Lower lobe of right lung (tissue), 2 donors: ENCODE data around the gene DPT. TPM values are rescaled to one million over a fixed set of nuclear protein-coding genes. Genes with fewer than 3 reads are reported as not detected.
"Not testable (repeated sequence)": the region's sequence is repeated elsewhere in the genome, so short reads cannot be mapped to it uniquely, and the experiment has no call there.

Experiments
- ATAC-seq, 2 donors: fragments of 200-7000 bp; cut with Tn5 transposase; one replicate each; pipeline ENCODE4 v1.9.1; 2020 to 2022; ENCODE audit warnings: mild to moderate bottlenecking in 2 of 2, moderate library complexity in 2 of 2
- DNase-seq: peaks from one replicate; pipeline ENCODE4 v3.0.0-alpha.2; 2020
- H3K27ac ChIP-seq: fragments of 200-600 bp; one replicate; pipeline ENCODE4 v1.8.0; 2022
- H3K27me3 ChIP-seq: fragments of 200-600 bp; one replicate; pipeline ENCODE4 v1.8.0; 2022; ENCODE audit warnings: low read depth
- H3K36me3 ChIP-seq: fragments of 200-600 bp; one replicate; pipeline ENCODE4 v1.8.0; 2022; ENCODE audit warnings: mild to moderate bottlenecking
- H3K4me1 ChIP-seq: fragments of 200-600 bp; one replicate; pipeline ENCODE4 v1.8.0; 2022
- H3K4me3 ChIP-seq: fragments of 200-600 bp; one replicate; pipeline ENCODE4 v1.8.0; 2022; ENCODE audit warnings: mild to moderate bottlenecking
- H3K9me3 ChIP-seq: fragments of 200-600 bp; one replicate; pipeline ENCODE4 v1.8.0; 2022
- intact Hi-C: fragments of 100-400 bp; cut with DNase I; formaldehyde crosslinking; loops from one replicate; pipeline ENCODE4 v1.11.0; 2022
- total RNA-seq: library from RNA; stranded (reverse); fragmentation: NEBNext Ultra II Directional; extraction: Animal tissue kit (Norgen Biotek cat#: 25700); gene quantifications from one replicate; pipeline ENCODE4 v1.2.1, GENCODE V29; 2021
- TF ChIP-seq, protein P1 (sequence below): fragments of 200-600 bp; IDR thresholded peaks from one replicate; pipeline ENCODE4 v1.8.0; 2022; ENCODE audit warnings: antibody characterized with exemption, mild to moderate bottlenecking
- donor health status: DM: no; HTN: yes; CAD: no; lungs with severe emphysema.

Gene DPT
- total RNA-seq, 1 donor from 2014 or later: 18.6 TPM

DNA sequence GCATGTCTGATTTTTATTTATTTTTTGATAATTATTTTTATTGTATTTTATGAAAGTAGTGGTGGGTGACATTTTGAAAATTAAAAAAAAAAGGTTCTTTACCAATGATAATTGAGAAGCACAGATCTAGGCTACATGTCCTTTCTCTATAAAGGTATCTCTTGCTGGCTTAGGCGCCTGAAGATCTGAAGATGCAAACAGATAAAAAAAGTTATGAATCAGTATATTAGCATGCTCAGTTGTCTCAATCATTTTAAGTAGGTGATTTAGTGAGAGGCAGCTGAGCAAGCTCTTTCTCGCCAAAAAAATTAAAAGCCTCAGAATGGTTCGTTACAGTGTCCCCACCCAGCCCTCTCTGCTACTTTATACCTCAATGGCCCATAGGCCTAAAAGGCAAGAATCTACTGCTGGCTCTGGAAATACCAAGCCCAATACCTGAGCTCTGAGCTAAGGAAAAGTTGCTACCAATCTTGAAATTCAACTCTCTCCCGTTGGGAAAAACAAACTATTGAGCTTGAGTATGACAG is 42.2 kb upstream of the DPT start:
- Histone ChIP-seq H3K36me3 (no peaks in the 10 kb centered on the region), H3K27me3 (no peaks in the 10 kb centered on the region), H3K9me3 (no peaks in the 10 kb centered on the region), H3K4me1 (peaks cover 12% of the 10 kb centered on the region), H3K4me3 (no peak overlapping the region), H3K27ac (no peak overlapping the region)
- DNase-seq (no peak), ATAC-seq (no peak)
- intact Hi-C loops: no loop called here
- TF ChIP-seq, protein P1, sequence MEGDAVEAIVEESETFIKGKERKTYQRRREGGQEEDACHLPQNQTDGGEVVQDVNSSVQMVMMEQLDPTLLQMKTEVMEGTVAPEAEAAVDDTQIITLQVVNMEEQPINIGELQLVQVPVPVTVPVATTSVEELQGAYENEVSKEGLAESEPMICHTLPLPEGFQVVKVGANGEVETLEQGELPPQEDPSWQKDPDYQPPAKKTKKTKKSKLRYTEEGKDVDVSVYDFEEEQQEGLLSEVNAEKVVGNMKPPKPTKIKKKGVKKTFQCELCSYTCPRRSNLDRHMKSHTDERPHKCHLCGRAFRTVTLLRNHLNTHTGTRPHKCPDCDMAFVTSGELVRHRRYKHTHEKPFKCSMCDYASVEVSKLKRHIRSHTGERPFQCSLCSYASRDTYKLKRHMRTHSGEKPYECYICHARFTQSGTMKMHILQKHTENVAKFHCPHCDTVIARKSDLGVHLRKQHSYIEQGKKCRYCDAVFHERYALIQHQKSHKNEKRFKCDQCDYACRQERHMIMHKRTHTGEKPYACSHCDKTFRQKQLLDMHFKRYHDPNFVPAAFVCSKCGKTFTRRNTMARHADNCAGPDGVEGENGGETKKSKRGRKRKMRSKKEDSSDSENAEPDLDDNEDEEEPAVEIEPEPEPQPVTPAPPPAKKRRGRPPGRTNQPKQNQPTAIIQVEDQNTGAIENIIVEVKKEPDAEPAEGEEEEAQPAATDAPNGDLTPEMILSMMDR: no peak

DNA sequence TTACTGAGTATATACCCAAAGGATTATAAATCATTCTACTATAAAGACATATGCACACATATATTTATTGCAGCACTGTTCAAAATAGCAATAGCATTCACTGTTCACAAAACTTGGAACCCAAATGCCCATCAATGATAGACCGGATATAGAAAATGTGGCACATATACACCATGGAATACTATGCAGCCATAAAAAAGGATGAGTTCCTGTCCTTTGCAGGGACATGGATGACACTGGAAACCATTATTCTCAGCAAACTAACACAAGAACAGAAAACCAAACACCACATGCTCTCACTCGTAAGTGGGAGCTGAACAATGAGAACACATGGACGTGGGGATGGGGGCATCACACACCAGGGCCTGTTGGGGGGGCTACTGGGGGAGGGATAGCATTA is 40.9 kb upstream of the DPT start:
- H3K36me3 ChIP-seq, H3K27me3 ChIP-seq, DNase-seq, intact Hi-C loops, H3K4me3 ChIP-seq, ATAC-seq, H3K9me3 ChIP-seq, H3K27ac ChIP-seq: not testable (repeated sequence)
- H3K4me1 ChIP-seq: peaks cover 12% of the 10 kb centered on the region

DNA sequence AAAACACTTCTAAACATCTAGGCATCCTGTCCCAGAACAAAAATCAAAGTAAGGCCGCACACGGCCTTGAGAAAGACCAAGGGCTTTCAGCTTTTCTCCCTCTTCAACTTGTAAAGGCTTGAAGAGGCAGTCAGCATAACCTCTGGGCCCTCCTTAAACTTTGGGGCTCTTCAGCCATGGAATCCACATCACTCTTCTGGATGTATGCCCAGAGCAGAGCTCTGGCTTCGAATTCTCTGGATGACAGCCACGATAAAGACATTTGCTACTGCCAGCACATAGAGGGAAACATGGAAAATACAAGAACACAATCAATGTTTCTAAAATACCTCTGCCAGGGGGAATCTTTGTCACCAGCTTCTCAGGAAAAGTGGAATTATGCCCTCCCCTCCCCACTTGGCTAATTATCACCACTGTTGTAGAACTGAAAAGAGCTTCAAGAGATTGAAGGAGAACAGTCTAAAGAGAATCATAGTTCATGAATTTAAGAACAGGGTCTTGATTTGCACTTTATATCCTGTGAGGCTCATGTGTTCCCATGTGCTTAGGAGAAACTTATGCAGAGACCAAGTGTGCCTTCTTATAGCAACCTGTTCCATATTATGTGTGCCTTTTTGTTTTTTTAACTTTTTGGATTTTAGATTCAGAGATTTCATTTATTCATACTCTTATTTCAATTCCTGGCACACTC is 39.0 kb upstream of the DPT start:
- no peak overlapping the region for H3K27ac ChIP-seq
- H3K27me3 ChIP-seq: no peaks in the 10 kb centered on the region
- intact Hi-C loops: no loop called here
- peak; percentile 39 for DNase-seq
- TF ChIP-seq, protein P1: no peak
- no peaks in the 10 kb centered on the region for H3K36me3 ChIP-seq
- no peaks in the 10 kb centered on the region for H3K9me3 ChIP-seq
- no peak overlapping the region for H3K4me3 ChIP-seq
- H3K4me1 ChIP-seq: peaks cover 12% of the 10 kb centered on the region
- ATAC-seq: peak; percentile 92

GRCh38 chr1:168766568-168766967 is 37.6 kb upstream of the DPT start:
- Histone ChIP-seq H3K9me3 (no peaks in the 10 kb centered on the region), H3K27ac (no peak overlapping the region), H3K36me3 (no peaks in the 10 kb centered on the region), H3K27me3 (no peaks in the 10 kb centered on the region), H3K4me3 (no peak overlapping the region), H3K4me1 (peaks cover 12% of the 10 kb centered on the region)
- TF ChIP-seq, protein P1: no peak
- intact Hi-C loops: no loop called here
- ATAC-seq (no peak), DNase-seq (no peak)

DNA sequence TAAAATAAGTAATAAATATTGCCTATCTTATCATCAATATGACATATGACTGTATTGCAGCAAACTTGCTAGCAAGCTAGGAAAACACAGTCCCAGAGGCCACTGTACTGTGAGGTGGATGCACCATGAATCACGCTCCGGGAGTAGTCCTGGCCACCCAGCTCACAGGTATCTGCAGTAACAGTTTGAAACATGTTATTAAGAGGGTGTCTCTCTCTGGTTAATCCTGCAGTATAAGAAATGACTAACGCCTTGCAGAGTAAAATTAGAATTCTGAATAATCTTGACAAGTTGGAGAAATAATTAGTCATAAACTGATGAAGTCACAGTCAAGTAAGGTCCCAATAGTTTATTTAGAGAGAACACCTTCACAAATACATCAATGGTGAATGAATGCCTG is 34.0 kb upstream of the DPT start:
- Histone ChIP-seq H3K9me3 (no peaks in the 10 kb centered on the region), H3K36me3 (no peaks in the 10 kb centered on the region), H3K27me3 (no peaks in the 10 kb centered on the region), H3K4me3 (no peak overlapping the region), H3K27ac (no peak overlapping the region), H3K4me1 (peaks cover 1% of the 10 kb centered on the region)
- intact Hi-C loops: no loop called here
- ATAC-seq (no peak), DNase-seq (no peak)
- TF ChIP-seq, protein P1: no peak

DNA sequence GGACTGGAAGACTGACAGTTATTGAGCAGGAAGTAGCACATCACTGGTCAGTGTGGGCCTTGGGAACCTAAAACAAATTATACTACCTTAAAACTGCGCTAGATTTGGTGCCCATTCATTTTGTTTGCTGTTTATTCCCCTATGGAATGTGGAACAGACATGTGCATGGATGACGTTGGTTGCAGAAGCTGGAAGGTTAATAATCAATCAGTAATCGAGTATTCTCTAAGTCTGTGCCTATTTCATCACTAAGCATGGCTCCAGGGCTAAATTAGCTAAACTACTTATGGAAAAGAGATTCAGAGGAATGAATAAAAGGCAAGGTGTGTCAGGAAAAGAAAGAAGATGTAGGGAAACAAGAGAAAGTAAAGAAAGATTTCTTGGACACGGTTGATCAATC is 33.5 kb upstream of the DPT start:
- H3K27ac ChIP-seq: no peak overlapping the region
- H3K4me1 ChIP-seq: no peaks in the 10 kb centered on the region
- TF ChIP-seq, protein P1: no peak
- no peaks in the 10 kb centered on the region for H3K9me3 ChIP-seq
- DNase-seq (no peak), ATAC-seq (no peak)
- no peaks in the 10 kb centered on the region for H3K27me3 ChIP-seq
- H3K36me3 ChIP-seq: no peaks in the 10 kb centered on the region
- H3K4me3 ChIP-seq: no peak overlapping the region
- intact Hi-C loops: no loop called here
